ENCODE data around the gene GNG7.

The GNG7 gene

GRCh38 chr19:2618611-2619010 is 83.9 kb downstream of the GNG7 start:
- no peak overlapping the region for H3K27ac ChIP-seq (ENCODE audit: low read length)
- peaks cover 1% of the 10 kb centered on the region; the same call in 1 of the 2 replicates for H3K4me1 ChIP-seq (ENCODE audit: control insufficient read depth, insufficient read depth, low read length)
- H3K4me3 ChIP-seq (ENCODE audit: low read length): no peak overlapping the region
- no peak for DNase-seq (ENCODE audit: low read depth, low spot score)
- H3K9me3 ChIP-seq (ENCODE audit: control insufficient read depth, insufficient read depth, low read length): no peaks in the 10 kb centered on the region
- H3K27me3 ChIP-seq (ENCODE audit: control insufficient read depth, insufficient read depth, low read length): no peaks in the 10 kb centered on the region
- no CpG with 5 or more reads among the region's 10 CpGs for WGBS (ENCODE audit: insufficient coverage, insufficient read length)
- no peaks in the 10 kb centered on the region for H3K36me3 ChIP-seq (ENCODE audit: control insufficient read depth, insufficient read depth, low read length)

- Histone ChIP-seq H3K9me3 (ENCODE audit: control insufficient read depth, insufficient read depth, low read length) (no peaks in the 10 kb centered on the region), H3K36me3 (ENCODE audit: control insufficient read depth, insufficient read depth, low read length) (no peaks in the 10 kb centered on the region), H3K27me3 (ENCODE audit: control insufficient read depth, insufficient read depth, low read length) (no peaks in the 10 kb centered on the region), H3K27ac (ENCODE audit: low read length) (no peak overlapping the region), H3K4me1 (ENCODE audit: control insufficient read depth, insufficient read depth, low read length) (peaks cover 1% of the 10 kb centered on the region; the same call in 1 of the 2 replicates), H3K4me3 (ENCODE audit: low read length) (no peak overlapping the region)
- WGBS (ENCODE audit: insufficient coverage, insufficient read length): no CpG with 5 or more reads among the region's 11 CpGs
- DNase-seq (ENCODE audit: low read depth, low spot score): no peak
These were observed 84.9 kb downstream of the GNG7 start for GRCh38 chr19:2617393-2618165.

- no peak overlapping the region for H3K4me3 ChIP-seq (ENCODE audit: low read length)
- H3K36me3 ChIP-seq (ENCODE audit: control insufficient read depth, insufficient read depth, low read length): no peaks in the 10 kb centered on the region
- H3K9me3 ChIP-seq (ENCODE audit: control insufficient read depth, insufficient read depth, low read length): no peaks in the 10 kb centered on the region
- no CpG with 5 or more reads among the region's 13 CpGs for WGBS (ENCODE audit: insufficient coverage, insufficient read length)
- H3K27ac ChIP-seq (ENCODE audit: low read length): no peak overlapping the region
- H3K4me1 ChIP-seq (ENCODE audit: control insufficient read depth, insufficient read depth, low read length): peaks cover 1% of the 10 kb centered on the region; the same call in 1 of the 2 replicates
- H3K27me3 ChIP-seq (ENCODE audit: control insufficient read depth, insufficient read depth, low read length): no peaks in the 10 kb centered on the region
- DNase-seq (ENCODE audit: low read depth, low spot score): no peak
These were observed 85.6 kb downstream of the GNG7 start for GRCh38 chr19:2616741-2617392.

- no peak for DNase-seq (ENCODE audit: low read depth, low spot score)
- H3K27me3 ChIP-seq (ENCODE audit: control insufficient read depth, insufficient read depth, low read length): no peaks in the 10 kb centered on the region
- no peaks in the 10 kb centered on the region for H3K9me3 ChIP-seq (ENCODE audit: control insufficient read depth, insufficient read depth, low read length)
- no CpG with 5 or more reads among the region's 6 CpGs for WGBS (ENCODE audit: insufficient coverage, insufficient read length)
- H3K36me3 ChIP-seq (ENCODE audit: control insufficient read depth, insufficient read depth, low read length): no peaks in the 10 kb centered on the region
- no peak overlapping the region for H3K4me3 ChIP-seq (ENCODE audit: low read length)
- H3K27ac ChIP-seq (ENCODE audit: low read length): no peak overlapping the region
- no peaks in the 10 kb centered on the region; the same call in 1 of the 2 replicates for H3K4me1 ChIP-seq (ENCODE audit: control insufficient read depth, insufficient read depth, low read length)
These were observed 86.7 kb downstream of the GNG7 start for GRCh38 chr19:2615782-2616181.

- WGBS (ENCODE audit: insufficient coverage, insufficient read length): no CpG with 5 or more reads among the region's 28 CpGs
- Histone ChIP-seq H3K4me3 (ENCODE audit: low read length) (no peak overlapping the region), H3K4me1 (ENCODE audit: control insufficient read depth, insufficient read depth, low read length) (peaks cover 2% of the 10 kb centered on the region; the same call in 1 of the 2 replicates), H3K9me3 (ENCODE audit: control insufficient read depth, insufficient read depth, low read length) (no peaks in the 10 kb centered on the region), H3K27me3 (ENCODE audit: control insufficient read depth, insufficient read depth, low read length) (no peaks in the 10 kb centered on the region), H3K36me3 (ENCODE audit: control insufficient read depth, insufficient read depth, low read length) (no peaks in the 10 kb centered on the region), H3K27ac (ENCODE audit: low read length) (no peak overlapping the region)
- DNase-seq (ENCODE audit: low read depth, low spot score): no peak
These were observed 88.8 kb downstream of the GNG7 start for GRCh38 chr19:2613507-2614295.

- Histone ChIP-seq H3K27ac (ENCODE audit: low read length) (no peak overlapping the region), H3K27me3 (ENCODE audit: control insufficient read depth, insufficient read depth, low read length) (no peaks in the 10 kb centered on the region), H3K4me1 (ENCODE audit: control insufficient read depth, insufficient read depth, low read length) (peaks cover 4% of the 10 kb centered on the region; the same call in 1 of the 2 replicates), H3K9me3 (ENCODE audit: control insufficient read depth, insufficient read depth, low read length) (no peaks in the 10 kb centered on the region), H3K36me3 (ENCODE audit: control insufficient read depth, insufficient read depth, low read length) (no peaks in the 10 kb centered on the region), H3K4me3 (ENCODE audit: low read length) (no peak overlapping the region)
- no CpG with 5 or more reads among the region's 18 CpGs for WGBS (ENCODE audit: insufficient coverage, insufficient read length)
- no peak for DNase-seq (ENCODE audit: low read depth, low spot score)
These were observed 89.8 kb downstream of the GNG7 start for GRCh38 chr19:2612619-2613249.

GRCh38 chr19:2611483-2612464 is 90.7 kb downstream of the GNG7 start:
- H3K36me3 ChIP-seq (ENCODE audit: control insufficient read depth, insufficient read depth, low read length): no peaks in the 10 kb centered on the region
- H3K27me3 ChIP-seq (ENCODE audit: control insufficient read depth, insufficient read depth, low read length): no peaks in the 10 kb centered on the region
- WGBS (ENCODE audit: insufficient coverage, insufficient read length): no CpG with 5 or more reads among the region's 34 CpGs
- H3K4me1 ChIP-seq (ENCODE audit: control insufficient read depth, insufficient read depth, low read length): peaks cover 4% of the 10 kb centered on the region; the same call in 1 of the 2 replicates
- H3K4me3 ChIP-seq (ENCODE audit: low read length): no peak overlapping the region
- no peak overlapping the region for H3K27ac ChIP-seq (ENCODE audit: low read length)
- no peaks in the 10 kb centered on the region for H3K9me3 ChIP-seq (ENCODE audit: control insufficient read depth, insufficient read depth, low read length)
- DNase-seq (ENCODE audit: low read depth, low spot score): no peak

- Histone ChIP-seq H3K27ac (ENCODE audit: low read length) (no peak overlapping the region), H3K4me3 (ENCODE audit: low read length) (peak overlapping the region; percentile 34; the same call in 1 of the 2 replicates), H3K27me3 (ENCODE audit: control insufficient read depth, insufficient read depth, low read length) (no peaks in the 10 kb centered on the region), H3K9me3 (ENCODE audit: control insufficient read depth, insufficient read depth, low read length) (no peaks in the 10 kb centered on the region), H3K36me3 (ENCODE audit: control insufficient read depth, insufficient read depth, low read length) (no peaks in the 10 kb centered on the region), H3K4me1 (ENCODE audit: control insufficient read depth, insufficient read depth, low read length) (peaks cover 4% of the 10 kb centered on the region; the same call in 1 of the 2 replicates)
- no CpG with 5 or more reads among the region's 46 CpGs for WGBS (ENCODE audit: insufficient coverage, insufficient read length)
- DNase-seq (ENCODE audit: low read depth, low spot score): peak; percentile 84
These were observed 91.6 kb downstream of the GNG7 start for GRCh38 chr19:2610637-2611482.

Measured in iPS DF 6.9 (cell line).